GM23338 (cell line): ENCODE measurements around the gene AKIRIN2. TPM values are rescaled to one million over a fixed set of nuclear protein-coding genes. Genes with fewer than 3 reads are reported as not detected.

Experiments used
- ATAC-seq: fragments of 200-7000 bp; cut with Tn5 transposase; 3 replicates; pipeline ENCODE4 v1.9.1; 2020
- DNase-seq: peaks from one replicate; pipeline ENCODE4 v3.0.0-alpha.2; 2015; ENCODE audit warnings: low spot score
- H2AFZ ChIP-seq: fragments of 200-600 bp; sonication (generic); 2 replicates; pipeline ENCODE4 v1.8.0; 2016; ENCODE audit warnings: antibody characterized with exemption, mild to moderate bottlenecking, moderate library complexity
- H3F3A ChIP-seq: fragments of 200-600 bp; sonication (generic); replicated peaks from 2 replicates; pipeline ENCODE4 v1.8.0; 2017; ENCODE audit warnings: antibody characterized with exemption, mixed run types, low read depth
- H3K27ac ChIP-seq: fragments of 200-600 bp; sonication (generic); 2 replicates; pipeline ENCODE4 v1.6.1; 2016; ENCODE audit warnings: low read depth
- H3K27me3 ChIP-seq: fragments of 200-600 bp; sonication (generic); 2 replicates; pipeline ENCODE4 v1.8.0; 2016; ENCODE audit warnings: mild to moderate bottlenecking, mixed run types, moderate library complexity; ENCODE audit not compliant: insufficient read depth
- H3K36me3 ChIP-seq: fragments of 200-600 bp; sonication (generic); 2 replicates; pipeline ENCODE4 v1.8.0; 2016; ENCODE audit warnings: mild to moderate bottlenecking; ENCODE audit not compliant: insufficient read depth
- H3K4me1 ChIP-seq: fragments of 200-600 bp; sonication (generic); 2 replicates; pipeline ENCODE4 v1.8.0; 2016; ENCODE audit warnings: mild to moderate bottlenecking, moderate library complexity; ENCODE audit not compliant: insufficient read depth
- H3K4me2 ChIP-seq: fragments of 200-600 bp; sonication (generic); 2 replicates; pipeline ENCODE4 v1.7.1; 2017; ENCODE audit warnings: mixed run types
- H3K4me3 ChIP-seq: fragments of 200-600 bp; sonication (generic); 2 replicates; pipeline ENCODE4 v1.6.1; 2016; ENCODE audit warnings: mixed run types
- H3K79me2 ChIP-seq: fragments of 200-600 bp; sonication (generic); replicated peaks from 2 replicates; pipeline ENCODE4 v1.8.0; 2017; ENCODE audit warnings: mild to moderate bottlenecking; ENCODE audit not compliant: insufficient read depth
- H3K9me2 ChIP-seq: fragments of 200-600 bp; sonication (generic); 2 replicates; pipeline ENCODE4 v1.8.0; 2017; ENCODE audit not compliant: insufficient read depth
- H4K20me1 ChIP-seq: fragments of 200-600 bp; sonication (generic); replicated peaks from 2 replicates; pipeline ENCODE4 v1.8.0; 2017; ENCODE audit warnings: mild to moderate bottlenecking; ENCODE audit not compliant: insufficient read depth
- H3K27ac Mint-ChIP-seq: 2 replicates; pipeline ENCODE4 v1.8.0; 2020; ENCODE audit warnings: inconsistent platforms, mild to moderate bottlenecking, moderate library complexity, mixed read lengths
- H3K27me3 Mint-ChIP-seq: 3 replicates; pipeline ENCODE4 v1.8.0; 2022; ENCODE audit warnings: low read depth, mild to moderate bottlenecking, moderate library complexity, mixed read lengths, inconsistent platforms; ENCODE audit not compliant: insufficient read depth, poor library complexity
- H3K36me3 Mint-ChIP-seq: 3 replicates; pipeline ENCODE4 v1.8.0; 2021; ENCODE audit warnings: low read depth, mild to moderate bottlenecking, inconsistent platforms, moderate library complexity, mixed read lengths
- H3K4me1 Mint-ChIP-seq: 3 replicates; pipeline ENCODE4 v1.8.0; 2020; ENCODE audit warnings: mild to moderate bottlenecking, inconsistent platforms, mixed read lengths
- H3K4me3 Mint-ChIP-seq: 3 replicates; pipeline ENCODE4 v1.8.0; 2021; ENCODE audit warnings: moderate library complexity, mild to moderate bottlenecking, inconsistent platforms, mixed read lengths
- H3K9me3 Mint-ChIP-seq: 3 replicates; pipeline ENCODE4 v1.8.0; 2020; ENCODE audit warnings: moderate library complexity, mild to moderate bottlenecking, inconsistent platforms, mixed read lengths
- CREB1 ChIP-seq: fragments of 250-450 bp; sonication (Bioruptor Pico); IDR thresholded peaks from 2 replicates; pipeline ENCODE4 v1.5.0; 2020; ENCODE audit warnings: low read depth, mild to moderate bottlenecking, moderate library complexity
- EZH2 ChIP-seq: fragments of 200-600 bp; sonication (generic); IDR thresholded peaks from one replicate; pipeline ENCODE4 v1.8.0; 2017; ENCODE audit warnings: antibody characterized with exemption, mild to moderate bottlenecking, low read depth; ENCODE audit not compliant: unreplicated experiment
- JUNB ChIP-seq: IDR thresholded peaks from one replicate; pipeline ENCODE4 v1.6.1; 2016; ENCODE audit warnings: antibody characterized with exemption; ENCODE audit not compliant: unreplicated experiment
- NANOG ChIP-seq: IDR thresholded peaks from 2 replicates; pipeline ENCODE4 v1.6.1; 2016; ENCODE audit warnings: antibody characterized with exemption, borderline replicate concordance
- POLR2AphosphoS5 ChIP-seq: IDR thresholded peaks from 2 replicates; pipeline ENCODE4 v1.6.1; 2016; ENCODE audit warnings: antibody characterized with exemption, low read depth
- REST ChIP-seq: IDR thresholded peaks from one replicate; pipeline ENCODE4 v1.6.1; 2018; ENCODE audit warnings: antibody characterized with exemption; ENCODE audit not compliant: unreplicated experiment
- STAT1 ChIP-seq: IDR thresholded peaks from one replicate; pipeline ENCODE4 v1.6.1; 2016; ENCODE audit warnings: antibody characterized with exemption; ENCODE audit not compliant: unreplicated experiment
- ZNF331 ChIP-seq: fragments of 250-450 bp; sonication (Bioruptor Pico); IDR thresholded peaks from 2 replicates; pipeline ENCODE4 v1.5.0; 2020; ENCODE audit warnings: low read depth, mild to moderate bottlenecking, moderate library complexity
- ZNF462 ChIP-seq: fragments of 250-450 bp; sonication (Bioruptor Pico); IDR thresholded peaks from 2 replicates; pipeline ENCODE4 v1.5.0; 2020; ENCODE audit warnings: mild to moderate bottlenecking, moderate library complexity
- polyA plus RNA-seq: library from polyadenylated mRNA; unstranded; fragments of >200 nt; fragmentation: Nextera tagmentation; extraction: Ambion mirVana; gene quantifications from 2 replicates; pipeline ENCODE4 v1.2.1, GENCODE V29; 2016
- total RNA-seq: library from RNA; depleted of rRNA; stranded (reverse); fragments of >200 nt; shearing (Covaris generic); gene quantifications from 2 replicates; pipeline ENCODE4 v1.2.3, GENCODE V29; 2014

AKIRIN2 gene
- total and polyA plus RNA-seq, 2 experiments from 2014 or later, result 62.1 to 98.1 TPM

GRCh38 chr6:87738744-87739143 lies 36.7 kb upstream of the AKIRIN2 start:
- Mint-ChIP-seq H3K4me3 (no peak overlapping the region), H3K27ac (no peak overlapping the region), H3K4me1 (no peaks in the 10 kb centered on the region), H3K9me3 (peaks cover 22% of the 10 kb centered on the region; the same call in 2 of the 3 replicates), H3K36me3 (peaks cover 5% of the 10 kb centered on the region; the same call in 2 of the 3 replicates), H3K27me3 (peaks cover 2% of the 10 kb centered on the region)
- H3K4me2 ChIP-seq, result no peak overlapping the region
- H4K20me1 ChIP-seq, result no peaks in the 10 kb centered on the region
- H3K27me3 ChIP-seq, result no peaks in the 10 kb centered on the region
- no peaks in the 10 kb centered on the region for H3K9me2 ChIP-seq
- DNase-seq (no peak), ATAC-seq (no peak)
- no peaks in the 10 kb centered on the region for H3F3A ChIP-seq
- no peak overlapping the region for H2AFZ ChIP-seq
- no peaks in the 10 kb centered on the region for H3K4me1 ChIP-seq
- H3K4me3 ChIP-seq, result no peak overlapping the region
- no peak for TF ChIP-seq NANOG
- TF ChIP-seq STAT1, result no peak
- TF ChIP-seq JUNB, result no peak
- no peak for TF ChIP-seq ZNF462 (CRISPR knock-in tag)
- no peak for TF ChIP-seq EZH2
- no peak for TF ChIP-seq CREB1 (CRISPR knock-in tag)
- no peak for TF ChIP-seq REST
- TF ChIP-seq POLR2AphosphoS5, result no peak
- TF ChIP-seq ZNF331 (CRISPR knock-in tag), result no peak
- H3K79me2 ChIP-seq, result no peaks in the 10 kb centered on the region
- H3K36me3 ChIP-seq, result no peaks in the 10 kb centered on the region
- no peak overlapping the region for H3K27ac ChIP-seq
